Central memory CD8-positive, alpha-beta T cell (primary cell): Measurements from ENCODE around the gene SLC7A10.

Experiments
- ATAC-seq: fragments of 150-1000 bp; cut with Tn5 transposase; replicated peaks from 2 replicates; pipeline ENCODE4 v1.10.0; 2022; ENCODE audit warnings: mild to moderate bottlenecking, moderate FRiP score, moderate number of reproducible peaks; ENCODE audit not compliant: poor library complexity, severe bottlenecking; ENCODE audit errors: extremely low read depth
- DNase-seq, 2 donors: peaks; one replicate each; pipeline ENCODE4 v3.0.0; 2021; ENCODE audit warnings: low spot score in 2 of 2
- H3K27ac Mint-ChIP-seq: one replicate; pipeline ENCODE4 v1.8.0; 2022; ENCODE audit warnings: low read depth, mild to moderate bottlenecking, moderate library complexity, mixed read lengths
- H3K27me3 Mint-ChIP-seq: one replicate; pipeline ENCODE4 v1.8.0; 2022; ENCODE audit warnings: mixed read lengths
- H3K36me3 Mint-ChIP-seq: one replicate; pipeline ENCODE4 v1.8.0; 2022; ENCODE audit warnings: mild to moderate bottlenecking, moderate library complexity, mixed read lengths; ENCODE audit not compliant: insufficient read depth
- H3K4me1 Mint-ChIP-seq: one replicate; pipeline ENCODE4 v1.8.0; 2022; ENCODE audit warnings: mixed read lengths
- H3K4me3 Mint-ChIP-seq: one replicate; pipeline ENCODE4 v1.8.0; 2022; ENCODE audit warnings: mild to moderate bottlenecking, moderate library complexity, mixed read lengths
- H3K9me3 Mint-ChIP-seq: one replicate; pipeline ENCODE4 v1.8.0; 2022; ENCODE audit warnings: mixed read lengths

Gene SLC7A10

DNA sequence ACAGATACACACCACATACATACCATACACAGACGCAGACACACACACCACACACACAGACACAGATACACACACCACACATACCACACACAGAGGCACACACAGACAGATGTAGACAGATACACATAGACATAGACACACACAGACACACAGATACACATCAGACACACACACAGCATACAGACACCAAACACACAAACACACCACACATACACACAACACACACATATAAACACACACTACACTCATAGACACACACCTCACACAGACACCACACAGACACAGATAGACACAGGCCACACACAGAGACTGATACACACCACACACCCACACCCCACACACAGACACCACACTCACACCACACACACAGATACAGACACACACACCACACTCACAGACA lies 24.9 kb upstream of the SLC7A10 start:
- Mint-ChIP-seq H3K27ac (no peak overlapping the region), H3K4me3 (no peak overlapping the region)

DNA sequence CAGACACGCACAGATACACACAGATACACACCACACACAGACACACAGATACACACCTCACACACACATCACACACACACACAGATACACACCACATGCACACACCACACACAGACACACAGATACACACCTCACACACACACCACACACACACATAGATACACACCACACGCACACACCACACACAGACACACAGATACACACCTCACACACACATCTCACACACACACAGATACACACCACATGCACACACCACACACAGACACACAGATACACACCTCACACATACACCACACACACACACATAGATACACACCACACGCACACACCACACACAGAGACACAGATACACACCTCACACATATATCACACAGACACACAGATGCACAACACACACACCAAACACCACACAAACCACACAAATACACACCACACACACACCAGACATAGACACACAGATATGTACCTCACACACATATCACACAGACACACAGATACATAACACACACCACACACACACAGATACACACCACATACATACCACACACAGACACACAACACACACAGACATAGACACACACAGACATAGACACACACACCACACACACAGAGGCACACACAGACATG lies 24.2 kb upstream of the SLC7A10 start:
- Mint-ChIP-seq H3K4me3 (no peak overlapping the region), H3K4me1 (no peaks in the 10 kb centered on the region), H3K27ac (no peak overlapping the region), H3K9me3 (no peaks in the 10 kb centered on the region), H3K27me3 (no peaks in the 10 kb centered on the region), H3K36me3 (no peaks in the 10 kb centered on the region)
- ATAC-seq (no peak), DNase-seq (no peak)

More for the DNA sequence above, 24.9 kb upstream of the SLC7A10 start:
- no peak for ATAC-seq
- Mint-ChIP-seq H3K4me1 (no peaks in the 10 kb centered on the region), H3K36me3 (peaks cover 1% of the 10 kb centered on the region), H3K9me3 (no peaks in the 10 kb centered on the region), H3K27me3 (no peaks in the 10 kb centered on the region)
- DNase-seq: no peak

GRCh38 chr19:33248954-33249613 lies 23.4 kb upstream of the SLC7A10 start:
- no peak for DNase-seq
- no peaks in the 10 kb centered on the region for H3K36me3 Mint-ChIP-seq
- no peaks in the 10 kb centered on the region for H3K9me3 Mint-ChIP-seq
- no peak overlapping the region for H3K27ac Mint-ChIP-seq
- no peaks in the 10 kb centered on the region for H3K4me1 Mint-ChIP-seq
- no peak for ATAC-seq
- no peak overlapping the region for H3K4me3 Mint-ChIP-seq
- H3K27me3 Mint-ChIP-seq: no peaks in the 10 kb centered on the region

- H3K27ac Mint-ChIP-seq: no peak overlapping the region
- no peak overlapping the region for H3K4me3 Mint-ChIP-seq
- ATAC-seq (no peak), DNase-seq (no peak)
- H3K4me1 Mint-ChIP-seq: no peaks in the 10 kb centered on the region
- H3K27me3 Mint-ChIP-seq: no peaks in the 10 kb centered on the region
- no peaks in the 10 kb centered on the region for H3K9me3 Mint-ChIP-seq
- no peaks in the 10 kb centered on the region for H3K36me3 Mint-ChIP-seq
These were observed 22.9 kb upstream of the SLC7A10 start for GRCh38 chr19:33248553-33248953.

DNA sequence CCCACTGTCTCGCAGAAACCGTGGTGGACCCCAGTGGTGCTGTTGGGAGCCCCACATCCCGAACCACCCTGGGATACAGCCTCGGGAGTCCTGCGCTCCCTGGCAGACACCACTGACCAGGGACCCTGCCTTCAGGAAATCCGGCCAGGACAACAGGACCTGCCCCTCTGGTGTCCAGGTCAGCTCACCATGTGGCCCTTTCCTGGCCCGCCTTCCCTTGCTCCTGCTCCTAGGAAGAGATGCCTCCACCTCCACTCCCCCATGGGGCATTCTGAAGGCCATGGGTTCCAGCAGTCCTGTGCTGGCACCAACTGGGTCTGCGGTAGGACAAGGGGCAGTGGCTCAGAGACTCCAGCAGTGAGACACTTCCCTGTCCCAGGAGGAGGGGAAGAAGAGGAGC lies 22.5 kb upstream of the SLC7A10 start:
- Mint-ChIP-seq H3K9me3 (no peaks in the 10 kb centered on the region), H3K4me3 (no peak overlapping the region), H3K36me3 (no peaks in the 10 kb centered on the region), H3K27me3 (no peaks in the 10 kb centered on the region), H3K27ac (no peak overlapping the region), H3K4me1 (no peaks in the 10 kb centered on the region)
- no peak for DNase-seq
- ATAC-seq: no peak

DNA sequence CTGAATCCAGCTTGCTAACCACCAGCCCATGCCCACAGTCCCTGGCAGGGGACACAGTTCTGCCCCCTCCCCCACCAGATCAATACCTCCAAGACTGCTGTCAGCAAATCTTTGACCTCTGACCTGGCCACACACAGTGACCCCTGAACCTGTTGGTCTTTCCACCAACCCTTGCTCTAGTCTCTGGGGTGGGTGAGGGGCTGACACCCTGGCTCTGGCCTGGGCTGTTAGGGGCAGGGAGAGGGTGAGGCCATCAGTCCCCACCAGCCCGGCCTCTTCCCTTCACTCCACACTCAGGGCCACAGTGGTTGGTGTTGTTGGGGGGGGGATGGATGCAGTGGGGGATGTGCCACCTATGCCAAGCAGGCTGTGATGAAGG lies 21.8 kb upstream of the SLC7A10 start:
- Mint-ChIP-seq H3K36me3 (no peaks in the 10 kb centered on the region), H3K9me3 (no peaks in the 10 kb centered on the region), H3K4me1 (no peaks in the 10 kb centered on the region), H3K4me3 (no peak overlapping the region), H3K27ac (no peak overlapping the region), H3K27me3 (no peaks in the 10 kb centered on the region)
- ATAC-seq (no peak), DNase-seq (no peak)

DNA sequence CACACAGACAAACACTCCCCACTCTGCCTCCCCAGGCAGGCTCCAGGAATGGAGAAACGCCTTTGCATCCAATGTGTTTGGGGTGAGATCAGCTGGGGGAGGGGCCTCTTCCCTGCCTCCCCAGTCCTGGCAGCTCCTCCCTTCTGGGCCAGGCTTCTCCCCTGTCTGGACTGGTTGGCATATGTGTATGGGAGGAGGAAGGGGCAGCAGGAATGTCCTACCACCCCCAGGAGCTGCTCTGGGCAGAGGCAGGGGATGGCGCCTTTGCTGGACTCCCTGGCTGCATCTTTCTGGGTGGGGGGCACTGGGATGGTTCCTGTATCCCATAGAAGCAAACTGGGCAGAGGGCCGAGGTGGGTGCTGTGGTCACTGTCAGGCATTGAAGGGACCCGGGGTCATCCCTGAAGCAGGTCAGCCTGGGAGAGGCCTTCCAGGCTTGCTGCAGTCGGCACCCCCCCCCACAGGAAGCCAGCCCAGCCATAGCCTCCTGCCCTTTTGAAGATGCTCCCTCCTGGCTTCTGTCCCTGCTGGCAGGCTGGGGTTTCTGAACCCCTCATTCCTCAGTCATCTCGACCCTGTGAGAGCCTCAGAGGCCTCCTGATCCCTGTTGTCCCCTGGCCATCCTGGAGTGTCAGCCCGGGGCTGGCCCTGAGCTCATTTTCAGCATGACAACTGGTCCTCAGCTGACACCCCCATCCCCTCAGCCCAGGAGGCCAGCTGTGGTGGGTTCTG lies 21.2 kb upstream of the SLC7A10 start:
- no peak for DNase-seq
- no peak for ATAC-seq
- Mint-ChIP-seq H3K27ac (no peak overlapping the region), H3K4me3 (no peak overlapping the region), H3K9me3 (no peaks in the 10 kb centered on the region), H3K4me1 (no peaks in the 10 kb centered on the region), H3K27me3 (no peaks in the 10 kb centered on the region), H3K36me3 (no peaks in the 10 kb centered on the region)

DNA sequence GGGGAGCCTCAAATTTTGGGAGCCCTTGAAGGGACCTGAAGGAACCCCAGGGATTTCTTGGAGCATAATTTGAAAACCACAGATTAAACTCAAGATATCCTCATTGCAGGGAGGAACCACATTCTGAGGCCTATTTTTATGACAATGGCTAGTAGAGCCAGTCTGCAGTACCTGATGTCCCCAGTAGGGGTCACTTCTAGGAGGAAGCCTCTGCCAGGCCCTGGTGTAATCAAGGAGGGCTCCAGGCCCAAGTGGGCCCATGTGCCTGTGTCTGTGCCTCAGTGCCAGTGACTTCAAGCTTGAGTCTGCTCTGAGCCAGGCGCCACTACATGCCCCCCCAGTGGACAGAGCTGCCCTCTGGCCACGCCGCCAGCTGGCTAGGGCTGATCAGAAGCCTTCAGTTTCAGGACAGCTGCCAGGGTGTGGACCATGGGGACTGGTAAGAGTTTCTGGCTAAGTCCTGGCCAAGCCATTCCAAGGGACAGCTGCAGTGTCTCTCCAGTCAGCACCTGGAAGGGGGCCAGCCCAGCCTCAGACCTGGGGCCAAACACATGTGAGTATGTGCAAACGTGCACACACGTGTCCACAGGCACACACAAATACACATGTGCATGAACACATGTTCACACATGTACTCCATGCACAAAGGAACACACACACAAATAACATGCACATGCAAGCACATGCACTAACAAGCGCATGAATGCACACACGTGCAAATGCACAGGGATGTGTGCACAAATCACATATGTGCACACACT lies 20.5 kb upstream of the SLC7A10 start:
- H3K27me3 Mint-ChIP-seq: no peaks in the 10 kb centered on the region
- ATAC-seq (no peak), DNase-seq (no peak)
- no peaks in the 10 kb centered on the region for H3K9me3 Mint-ChIP-seq
- H3K4me3 Mint-ChIP-seq: no peak overlapping the region
- no peak overlapping the region for H3K27ac Mint-ChIP-seq
- no peaks in the 10 kb centered on the region for H3K4me1 Mint-ChIP-seq
- H3K36me3 Mint-ChIP-seq: no peaks in the 10 kb centered on the region

- H3K36me3 Mint-ChIP-seq: no peaks in the 10 kb centered on the region
- H3K27me3 Mint-ChIP-seq: no peaks in the 10 kb centered on the region
- ATAC-seq (no peak), DNase-seq (no peak)
- H3K9me3 Mint-ChIP-seq: no peaks in the 10 kb centered on the region
- no peak overlapping the region for H3K27ac Mint-ChIP-seq
- H3K4me1 Mint-ChIP-seq: peaks cover 19% of the 10 kb centered on the region
- no peak overlapping the region for H3K4me3 Mint-ChIP-seq
These were observed 17.3 kb upstream of the SLC7A10 start for GRCh38 chr19:33242911-33243310.

- no peak for ATAC-seq
- H3K4me3 Mint-ChIP-seq: no peak overlapping the region
- no peaks in the 10 kb centered on the region for H3K36me3 Mint-ChIP-seq
- DNase-seq: no peak
- H3K9me3 Mint-ChIP-seq: no peaks in the 10 kb centered on the region
- H3K27me3 Mint-ChIP-seq: no peaks in the 10 kb centered on the region
- H3K27ac Mint-ChIP-seq: no peak overlapping the region
- peaks cover 22% of the 10 kb centered on the region for H3K4me1 Mint-ChIP-seq
These were observed 16.5 kb upstream of the SLC7A10 start for GRCh38 chr19:33242131-33242530.

- Mint-ChIP-seq H3K27ac (no peak overlapping the region), H3K27me3 (no peaks in the 10 kb centered on the region), H3K4me1 (peaks cover 22% of the 10 kb centered on the region), H3K36me3 (no peaks in the 10 kb centered on the region), H3K4me3 (no peak overlapping the region), H3K9me3 (no peaks in the 10 kb centered on the region)
- ATAC-seq (peak; percentile 67), DNase-seq (peak in 1 of 2 donors; percentile 39)
These were observed 16.0 kb upstream of the SLC7A10 start for GRCh38 chr19:33241530-33242101.

GRCh38 chr19:33241091-33241529 lies 15.5 kb upstream of the SLC7A10 start:
- no peak overlapping the region for H3K27ac Mint-ChIP-seq
- ATAC-seq: peak; percentile 24
- no peaks in the 10 kb centered on the region for H3K36me3 Mint-ChIP-seq

More at GRCh38 chr19:33241091-33241529, 15.5 kb upstream of the SLC7A10 start:
- no peak overlapping the region for H3K4me3 Mint-ChIP-seq
- no peaks in the 10 kb centered on the region for H3K27me3 Mint-ChIP-seq
- H3K9me3 Mint-ChIP-seq: no peaks in the 10 kb centered on the region
- H3K4me1 Mint-ChIP-seq: peaks cover 22% of the 10 kb centered on the region
- no peak for DNase-seq
